Psoas muscle (tissue), 8 donors: Measurements from ENCODE around the gene SP1. TPM values are rescaled to one million over a fixed set of nuclear protein-coding genes. Genes with fewer than 3 reads are reported as not detected.
"Not testable (repeated sequence)": the region's sequence is repeated elsewhere in the genome, so short reads cannot be mapped to it uniquely, and the experiment has no call there.

ENCODE experiments used
- ATAC-seq, 4 donors: fragments of 200-7000 bp; cut with Tn5 transposase; one replicate each; pipeline ENCODE4 v1.9.1; 2020; ENCODE audit warnings: moderate library complexity in 3 of 4, mild to moderate bottlenecking in 2 of 4
- DNase-seq, 2 donors: peaks; one replicate each; pipeline ENCODE4 v3.0.0-alpha.2; 2020
- H3K27ac ChIP-seq: fragments of 200-600 bp; one replicate; pipeline ENCODE4 v1.8.0; 2022
- H3K27me3 ChIP-seq, 3 donors: fragments of 200-600 bp in 1 of 3; one replicate each; pipeline versions ENCODE4 v1.6.1 to v1.8.0; 2013 to 2022; ENCODE audit warnings: low read length in 2 of 3, mild to moderate bottlenecking in 2 of 3, moderate library complexity in 1 of 3; ENCODE audit not compliant: insufficient read depth in 3 of 3
- H3K36me3 ChIP-seq, 2 donors: fragments of 200-600 bp in 1 of 2; one replicate each; pipeline versions ENCODE4 v1.6.1 to v1.8.0; 2013 to 2022; ENCODE audit warnings: low read depth in 1 of 2, mild to moderate bottlenecking in 1 of 2, moderate library complexity in 1 of 2; ENCODE audit not compliant: insufficient read depth in 1 of 2
- H3K4me1 ChIP-seq: fragments of 200-600 bp; one replicate; pipeline ENCODE4 v1.8.0; 2022
- H3K4me3 ChIP-seq: fragments of 200-600 bp; one replicate; pipeline ENCODE4 v1.8.0; 2022; ENCODE audit warnings: mild to moderate bottlenecking
- H3K9me3 ChIP-seq: fragments of 200-600 bp; one replicate; pipeline ENCODE4 v1.8.0; 2022
- WGBS, 3 donors: extraction: QIAGEN DNeasy Blood & Tissue Kit; methylation state at CpG; one replicate each; pipeline versions ENCODE4 v1.1.6 to v1.1.7; 2013; 5-methylcytosine and 5-hydroxymethylcytosine counted together
- intact Hi-C, 2 donors: fragments of 100-400 bp; cut with DNase I; formaldehyde crosslinking; loops; one replicate each; pipeline versions ENCODE4 v1.11.0 to v1.14.2; 2022
- polyA plus RNA-seq, 3 donors: library from polyadenylated mRNA; stranded (reverse); fragments of 200-250 nt; gene quantifications; one replicate each; pipeline ENCODE4 v1.2.3, GENCODE V29; 2013
- total RNA-seq, 4 donors: library from RNA; stranded (reverse); fragmentation: NEBNext Ultra II Directional in 2 of 4; extraction: Animal tissue kit (Norgen Biotek cat#: 25700) in 2 of 4; gene quantifications; one replicate each; pipeline versions ENCODE4 v1.2.1 to v1.2.4, GENCODE V29; 2021 to 2023
- TF ChIP-seq, protein P1 (sequence below): fragments of 200-600 bp; IDR thresholded peaks from one replicate; pipeline ENCODE4 v1.8.0; 2022; ENCODE audit warnings: antibody characterized with exemption
- donor health status: healthy with polysubstance abuse.
- donor health status: DM: no; HTN: no; CAD: no; lungs with moderate emphysema.
- donor health status: Bipolar disorder and iron deficiency.
- donor health status: healthy.
- donor health status: DM: yes; HTN: yes; CAD: no.
- donor health status: DM: no; HTN: no; CAD: no.
- donor health status: DM: no; HTN: no; CAD: no.
- donor health status: DM: yes; HTN: yes; CAD: no.

The SP1 gene
- total and polyA plus RNA-seq, 7 donors, result 10.2 to 48.0 (median 39.0) TPM

GRCh38 chr12:53413485-53414204 lies 33.7 kb downstream of the SP1 start:
- ATAC-seq (no peak), DNase-seq (no peak)
- TF ChIP-seq, protein P1, sequence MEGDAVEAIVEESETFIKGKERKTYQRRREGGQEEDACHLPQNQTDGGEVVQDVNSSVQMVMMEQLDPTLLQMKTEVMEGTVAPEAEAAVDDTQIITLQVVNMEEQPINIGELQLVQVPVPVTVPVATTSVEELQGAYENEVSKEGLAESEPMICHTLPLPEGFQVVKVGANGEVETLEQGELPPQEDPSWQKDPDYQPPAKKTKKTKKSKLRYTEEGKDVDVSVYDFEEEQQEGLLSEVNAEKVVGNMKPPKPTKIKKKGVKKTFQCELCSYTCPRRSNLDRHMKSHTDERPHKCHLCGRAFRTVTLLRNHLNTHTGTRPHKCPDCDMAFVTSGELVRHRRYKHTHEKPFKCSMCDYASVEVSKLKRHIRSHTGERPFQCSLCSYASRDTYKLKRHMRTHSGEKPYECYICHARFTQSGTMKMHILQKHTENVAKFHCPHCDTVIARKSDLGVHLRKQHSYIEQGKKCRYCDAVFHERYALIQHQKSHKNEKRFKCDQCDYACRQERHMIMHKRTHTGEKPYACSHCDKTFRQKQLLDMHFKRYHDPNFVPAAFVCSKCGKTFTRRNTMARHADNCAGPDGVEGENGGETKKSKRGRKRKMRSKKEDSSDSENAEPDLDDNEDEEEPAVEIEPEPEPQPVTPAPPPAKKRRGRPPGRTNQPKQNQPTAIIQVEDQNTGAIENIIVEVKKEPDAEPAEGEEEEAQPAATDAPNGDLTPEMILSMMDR, result no peak
- 65 to 74% (median 66%) methylated on average over 3 of the region's 3 CpGs for WGBS, 3 donors
- intact Hi-C loops, result no loop called here
- Histone ChIP-seq H3K36me3 (peaks cover 12 to 58% of the 10 kb centered on the region in 2 donors), H3K4me3 (no peak overlapping the region), H3K9me3 (no peaks in the 10 kb centered on the region), H3K27me3 (no peaks in the 10 kb centered on the region), H3K27ac (no peak overlapping the region), H3K4me1 (no peaks in the 10 kb centered on the region)

DNA sequence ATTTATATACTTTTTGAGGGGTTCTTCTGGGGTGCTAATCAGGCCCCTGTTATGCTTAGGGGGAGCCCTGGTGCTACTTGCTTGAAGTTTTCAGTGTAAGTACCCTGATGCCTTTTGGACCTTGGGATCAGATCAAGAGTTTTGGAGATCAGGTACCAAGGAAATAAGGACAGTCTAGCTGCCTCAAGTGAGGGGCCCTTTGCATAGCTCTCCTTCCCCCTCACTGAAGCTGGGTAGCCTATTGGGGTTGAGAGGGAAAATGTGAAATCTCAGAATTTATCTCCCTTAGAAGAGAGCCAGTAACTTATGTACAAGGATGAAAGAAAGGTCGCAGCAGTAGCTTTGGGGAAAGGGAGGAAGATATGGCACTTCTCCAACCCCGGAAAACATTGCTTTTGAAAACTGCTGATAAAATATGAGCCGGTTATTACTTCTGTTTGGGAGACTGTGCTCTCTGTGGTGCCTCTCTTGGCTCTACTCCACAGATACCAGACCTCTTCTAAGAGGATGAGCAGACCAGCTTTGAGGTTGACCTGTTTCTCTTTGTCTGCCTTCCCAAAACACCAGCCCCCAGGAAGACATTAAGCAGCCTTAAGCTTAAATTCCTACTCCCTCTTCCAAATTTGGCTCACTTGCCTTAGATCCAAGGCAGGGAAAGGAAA lies 34.9 kb downstream of the SP1 start:
- TF ChIP-seq, protein P1, result no peak

GRCh38 chr12:53415752-53416389 lies 35.9 kb downstream of the SP1 start:
- H3K4me3 ChIP-seq, H3K4me1 ChIP-seq, ATAC-seq, DNase-seq, H3K9me3 ChIP-seq, intact Hi-C loops, H3K27me3 ChIP-seq, H3K27ac ChIP-seq: not testable (repeated sequence)
- 70 to 76% (median 75%) methylated on average over 2 of the region's 2 CpGs for WGBS, 3 donors
- peaks cover 9 to 36% of the 10 kb centered on the region in 2 donors for H3K36me3 ChIP-seq

More for the DNA sequence above, 34.9 kb downstream of the SP1 start:
- no peaks in the 10 kb centered on the region for H3K9me3 ChIP-seq
- no peak for ATAC-seq
- peaks cover 12 to 46% of the 10 kb centered on the region in 2 donors for H3K36me3 ChIP-seq
- H3K4me1 ChIP-seq, result no peaks in the 10 kb centered on the region
- no peak overlapping the region for H3K27ac ChIP-seq
- intact Hi-C loops, result no loop called here
- no peaks in the 10 kb centered on the region for H3K27me3 ChIP-seq
- no peak overlapping the region for H3K4me3 ChIP-seq
- no peak for DNase-seq
- 48 to 76% (median 51%) methylated on average over 3 of the region's 3 CpGs for WGBS, 3 donors

DNA sequence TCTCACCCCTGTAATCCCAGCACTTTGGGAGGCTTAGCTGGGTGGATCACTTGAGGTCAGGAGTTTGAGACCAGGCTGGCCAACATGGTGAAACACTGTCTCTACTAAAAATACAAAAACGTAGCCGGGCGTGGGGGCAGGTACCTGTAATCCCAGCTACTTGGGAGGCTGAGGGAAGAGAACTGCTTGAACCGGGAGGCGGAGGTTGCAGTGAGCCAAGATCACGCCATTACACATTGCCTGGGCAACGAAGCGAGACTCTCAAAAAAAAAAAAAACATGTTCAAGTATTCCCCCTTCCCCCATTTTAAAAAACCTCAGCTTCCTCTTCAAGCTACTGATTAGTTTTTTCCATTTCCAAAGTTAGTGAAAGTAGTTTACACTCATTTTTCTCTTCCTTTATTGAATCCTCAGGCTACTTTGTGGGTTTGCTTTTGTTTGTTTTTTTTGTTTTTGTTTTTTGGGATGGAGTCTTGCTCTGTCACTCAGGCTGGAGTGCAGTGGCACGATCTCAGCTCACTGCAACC lies 37.4 kb downstream of the SP1 start:
- WGBS, 3 donors, result 64 to 80% (median 73%) methylated on average over 9 of the region's 9 CpGs
- DNase-seq, H3K4me3 ChIP-seq, H3K27me3 ChIP-seq, H3K27ac ChIP-seq, H3K4me1 ChIP-seq, ATAC-seq, H3K9me3 ChIP-seq, intact Hi-C loops: not testable (repeated sequence)
- H3K36me3 ChIP-seq, result peaks cover 0 to 21% of the 10 kb centered on the region in 2 donors

GRCh38 chr12:53418221-53418620 lies 38.2 kb downstream of the SP1 start:
- ATAC-seq (no peak), DNase-seq (no peak)
- Histone ChIP-seq H3K27me3 (no peaks in the 10 kb centered on the region), H3K27ac (no peak overlapping the region), H3K9me3 (no peaks in the 10 kb centered on the region), H3K4me3 (no peak overlapping the region), H3K36me3 (peaks cover 0 to 18% of the 10 kb centered on the region in 2 donors), H3K4me1 (peaks cover 2% of the 10 kb centered on the region)
- 82 to 85% (median 83%) methylated on average over 3 of the region's 3 CpGs for WGBS, 3 donors
- intact Hi-C loops, result no loop called here
- TF ChIP-seq, protein P1, result no peak
